ENCODE data around the gene RAB11A. TPM values are rescaled to one million over a fixed set of nuclear protein-coding genes. Genes with fewer than 3 reads are reported as not detected.

RAB11A gene
- polyA plus RNA-seq, 1 of the 3 experiments (the other 2 are of a cell fraction): 352 TPM

DNA sequence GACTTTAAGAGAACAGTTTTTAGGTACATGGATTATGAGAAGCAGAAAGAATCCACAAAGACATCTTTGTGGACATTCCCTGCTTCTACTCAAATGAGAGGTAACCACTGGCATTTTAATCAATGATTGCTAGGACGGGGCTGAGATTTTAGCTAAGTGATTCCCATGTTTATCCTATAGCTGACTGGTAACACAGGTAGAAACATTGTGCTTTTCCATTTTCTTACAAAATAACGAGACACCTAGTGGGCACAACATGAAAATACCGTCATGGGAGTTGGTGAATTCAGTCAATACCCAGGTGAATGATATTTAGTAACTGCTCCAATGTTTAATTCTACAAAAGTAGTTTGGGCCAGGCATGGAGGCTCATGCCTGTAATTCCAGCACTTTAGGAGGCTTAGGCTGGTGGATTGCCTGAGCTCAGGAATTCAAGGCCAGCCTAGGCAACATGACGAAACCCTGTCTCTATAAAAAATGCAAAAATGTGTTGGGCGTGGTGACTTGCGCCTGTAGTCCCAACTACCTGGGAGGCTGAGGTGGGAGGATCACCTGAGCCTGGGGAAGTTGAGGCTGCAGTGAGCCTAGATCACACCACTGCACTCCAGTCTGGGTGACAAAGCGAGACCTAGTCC, 40.0 kb upstream of the RAB11A start:
- H3K27ac ChIP-seq (ENCODE audit: low read depth in 2 of 2, low read length in 1 of 2): no peak overlapping the region
- no peak overlapping the region for H3K4me2 ChIP-seq
- no peaks in the 10 kb centered on the region for H3K36me3 ChIP-seq (replicated peaks in 1 of 2; ENCODE audit: control insufficient read depth in 1 of 2, insufficient read depth in 2 of 2, low read length in 1 of 2)
- H3K9me3 ChIP-seq: no peaks in the 10 kb centered on the region
- 69% methylated on average over 7 of the region's 7 CpGs for WGBS (ENCODE audit: low lambda C conversion rate)
- peaks cover 18% of the 10 kb centered on the region for H3F3A ChIP-seq (replicated peaks; ENCODE audit: insufficient read depth)
- no peak overlapping the region for H3K9ac ChIP-seq
- no peaks in the 10 kb centered on the region for H4K20me1 ChIP-seq (ENCODE audit: insufficient read depth)
- H3K9me2 ChIP-seq: no peaks in the 10 kb centered on the region
- peaks cover 9 to 15% of the 10 kb centered on the region in 2 experiments; a peak in 3 of 4 replicates for H3K4me1 ChIP-seq (ENCODE audit: control insufficient read depth in 1 of 2, insufficient read depth in 2 of 2, low read depth in 1 of 2, low read length in 1 of 2)
- H3K27me3 ChIP-seq (ENCODE audit: insufficient read depth): no peaks in the 10 kb centered on the region
- no peak overlapping the region for H3K4me3 ChIP-seq (ENCODE audit: low read depth in 2 of 2, low read length in 1 of 2)
- POLR2A ChIA-PET: no interaction called here
- DNase-seq: peak; percentile 44
- TF ChIP-seq FOXJ3 (CRISPR knock-in tag; IDR thresholded peaks at IDR 0.05) (no peak), SMC3 (IDR thresholded peaks at IDR 0.05; ENCODE audit: low read depth, low read length) (peak; percentile 60), TCF12 (IDR thresholded peaks at IDR 0.05) (no peak), NRF1 (IDR thresholded peaks at IDR 0.05; ENCODE audit: low read depth, low read length) (no peak), RAD21 (IDR thresholded peaks at IDR 0.05; ENCODE audit: low read length) (peak; percentile 69)
- TF ChIP-seq, protein P1, sequence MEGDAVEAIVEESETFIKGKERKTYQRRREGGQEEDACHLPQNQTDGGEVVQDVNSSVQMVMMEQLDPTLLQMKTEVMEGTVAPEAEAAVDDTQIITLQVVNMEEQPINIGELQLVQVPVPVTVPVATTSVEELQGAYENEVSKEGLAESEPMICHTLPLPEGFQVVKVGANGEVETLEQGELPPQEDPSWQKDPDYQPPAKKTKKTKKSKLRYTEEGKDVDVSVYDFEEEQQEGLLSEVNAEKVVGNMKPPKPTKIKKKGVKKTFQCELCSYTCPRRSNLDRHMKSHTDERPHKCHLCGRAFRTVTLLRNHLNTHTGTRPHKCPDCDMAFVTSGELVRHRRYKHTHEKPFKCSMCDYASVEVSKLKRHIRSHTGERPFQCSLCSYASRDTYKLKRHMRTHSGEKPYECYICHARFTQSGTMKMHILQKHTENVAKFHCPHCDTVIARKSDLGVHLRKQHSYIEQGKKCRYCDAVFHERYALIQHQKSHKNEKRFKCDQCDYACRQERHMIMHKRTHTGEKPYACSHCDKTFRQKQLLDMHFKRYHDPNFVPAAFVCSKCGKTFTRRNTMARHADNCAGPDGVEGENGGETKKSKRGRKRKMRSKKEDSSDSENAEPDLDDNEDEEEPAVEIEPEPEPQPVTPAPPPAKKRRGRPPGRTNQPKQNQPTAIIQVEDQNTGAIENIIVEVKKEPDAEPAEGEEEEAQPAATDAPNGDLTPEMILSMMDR (IDR thresholded peaks at IDR 0.05): peak; percentile 60
- CTCF ChIA-PET: interaction anchor here (0.7 to 2.0 kb wide), 20 partner anchors 9 to 237 kb away, joined by 3 to 51 read pairs (median 4); partner anchors contain the start of genes INTS14 and RAB11A
- H2AFZ ChIP-seq (ENCODE audit: low read depth): no peak overlapping the region
- H3K79me2 ChIP-seq (ENCODE audit: insufficient read depth): no peaks in the 10 kb centered on the region

- H3K9ac ChIP-seq: no peak overlapping the region
- H3K4me2 ChIP-seq: peak overlapping the region; percentile 33
- H3K79me2 ChIP-seq (ENCODE audit: insufficient read depth): no peaks in the 10 kb centered on the region
- H3K36me3 ChIP-seq (replicated peaks in 1 of 2; ENCODE audit: control insufficient read depth in 1 of 2, insufficient read depth in 2 of 2, low read length in 1 of 2): no peaks in the 10 kb centered on the region
- POLR2A ChIA-PET: interaction anchor here (1.0 kb wide), 1 partner anchor 37 kb away, joined by 3 read pairs; the partner anchor contains the start of gene RAB11A
- no peaks in the 10 kb centered on the region for H3K27me3 ChIP-seq (ENCODE audit: insufficient read depth)
- H3K27ac ChIP-seq (ENCODE audit: low read depth in 2 of 2, low read length in 1 of 2): peak overlapping the region; percentile 66 to 67
- CTCF ChIA-PET: interaction anchor here (0.7 to 6.6 kb wide), 9 partner anchors 9 to 195 kb away, joined by 4 to 65 read pairs (median 5); partner anchors contain the start of gene RAB11A
- no peaks in the 10 kb centered on the region for H3K9me2 ChIP-seq
- peak overlapping the region; percentile 65 for H2AFZ ChIP-seq (ENCODE audit: low read depth)
- peaks cover 13% of the 10 kb centered on the region for H3F3A ChIP-seq (replicated peaks; ENCODE audit: insufficient read depth)
- H3K4me1 ChIP-seq (ENCODE audit: control insufficient read depth in 1 of 2, insufficient read depth in 2 of 2, low read depth in 1 of 2, low read length in 1 of 2): peaks cover 9 to 15% of the 10 kb centered on the region in 2 experiments; a peak in 3 of 4 replicates
- 48% methylated on average over 8 of the region's 8 CpGs for WGBS (ENCODE audit: low lambda C conversion rate)
- TF ChIP-seq MXI1 (IDR thresholded peaks at IDR 0.05; ENCODE audit: low read depth, low read length): no peak
- TF ChIP-seq, protein P2, sequence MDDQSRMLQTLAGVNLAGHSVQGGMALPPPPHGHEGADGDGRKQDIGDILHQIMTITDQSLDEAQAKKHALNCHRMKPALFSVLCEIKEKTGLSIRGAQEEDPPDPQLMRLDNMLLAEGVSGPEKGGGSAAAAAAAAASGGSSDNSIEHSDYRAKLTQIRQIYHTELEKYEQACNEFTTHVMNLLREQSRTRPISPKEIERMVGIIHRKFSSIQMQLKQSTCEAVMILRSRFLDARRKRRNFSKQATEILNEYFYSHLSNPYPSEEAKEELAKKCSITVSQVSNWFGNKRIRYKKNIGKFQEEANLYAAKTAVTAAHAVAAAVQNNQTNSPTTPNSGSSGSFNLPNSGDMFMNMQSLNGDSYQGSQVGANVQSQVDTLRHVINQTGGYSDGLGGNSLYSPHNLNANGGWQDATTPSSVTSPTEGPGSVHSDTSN (IDR thresholded peaks at IDR 0.05): no peak
- TF ChIP-seq, protein P1 (IDR thresholded peaks at IDR 0.05): peak; percentile 46
- TF ChIP-seq FOSL2 (IDR thresholded peaks at IDR 0.05; ENCODE audit: borderline replicate concordance, low read depth): 0 out of 2 replicates have a peak, but pooled peaks have one; percentile 26
- TF ChIP-seq RAD21 (IDR thresholded peaks at IDR 0.05; ENCODE audit: low read length): peak; percentile 15; the same call in 1 of the 2 replicates
- no peak overlapping the region for H3K4me3 ChIP-seq (ENCODE audit: low read depth in 2 of 2, low read length in 1 of 2)
- no peaks in the 10 kb centered on the region for H4K20me1 ChIP-seq (ENCODE audit: insufficient read depth)
- peak; percentile 39 for DNase-seq
- no peaks in the 10 kb centered on the region for H3K9me3 ChIP-seq
These were observed 36.5 kb upstream of the RAB11A start for GRCh38 chr15:65832549-65833364.
